Gastroesophageal sphincter (tissue), 3 donors: ENCODE measurements around the gene POMT1.

Experiments used
- POLR2AphosphoS5 ChIP-seq: sonication (generic); formaldehyde crosslinking; IDR thresholded peaks from one replicate; pipeline ENCODE4 v1.6.1; 2017; ENCODE audit warnings: antibody characterized with exemption
- TF ChIP-seq, protein P1 (sequence below), 4 experiments: fragments of 200-600 bp in 2 of 4; fragments of 450-650 bp in 2 of 4; sonication (generic) in 1 of 4; IDR thresholded peaks; one replicate each; pipeline ENCODE4 v1.5.1; 2017 to 2019; ENCODE audit warnings: antibody characterized with exemption in 4 of 4, mild to moderate bottlenecking in 2 of 4, moderate library complexity in 2 of 4

DNA sequence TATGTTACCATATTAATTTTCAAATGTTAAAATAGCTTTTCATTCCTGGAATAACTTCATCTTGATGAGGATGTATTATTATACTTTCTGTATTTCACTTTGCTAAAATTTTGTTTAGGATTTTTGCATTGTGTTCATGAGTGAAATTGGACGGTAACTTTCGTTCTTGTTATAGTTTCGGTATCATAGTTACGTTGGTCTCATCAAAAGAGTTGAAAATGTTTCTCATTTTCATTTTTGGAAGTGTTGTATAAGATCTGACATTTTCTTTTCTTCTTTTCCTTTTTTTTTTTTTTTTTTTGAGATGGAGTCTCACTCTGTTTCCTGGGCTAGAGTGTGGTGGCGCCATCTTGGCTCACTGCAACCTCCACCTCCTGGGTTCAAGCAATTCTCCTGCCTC lies 62.7 kb downstream of the POMT1 start:
- TF ChIP-seq, protein P1, sequence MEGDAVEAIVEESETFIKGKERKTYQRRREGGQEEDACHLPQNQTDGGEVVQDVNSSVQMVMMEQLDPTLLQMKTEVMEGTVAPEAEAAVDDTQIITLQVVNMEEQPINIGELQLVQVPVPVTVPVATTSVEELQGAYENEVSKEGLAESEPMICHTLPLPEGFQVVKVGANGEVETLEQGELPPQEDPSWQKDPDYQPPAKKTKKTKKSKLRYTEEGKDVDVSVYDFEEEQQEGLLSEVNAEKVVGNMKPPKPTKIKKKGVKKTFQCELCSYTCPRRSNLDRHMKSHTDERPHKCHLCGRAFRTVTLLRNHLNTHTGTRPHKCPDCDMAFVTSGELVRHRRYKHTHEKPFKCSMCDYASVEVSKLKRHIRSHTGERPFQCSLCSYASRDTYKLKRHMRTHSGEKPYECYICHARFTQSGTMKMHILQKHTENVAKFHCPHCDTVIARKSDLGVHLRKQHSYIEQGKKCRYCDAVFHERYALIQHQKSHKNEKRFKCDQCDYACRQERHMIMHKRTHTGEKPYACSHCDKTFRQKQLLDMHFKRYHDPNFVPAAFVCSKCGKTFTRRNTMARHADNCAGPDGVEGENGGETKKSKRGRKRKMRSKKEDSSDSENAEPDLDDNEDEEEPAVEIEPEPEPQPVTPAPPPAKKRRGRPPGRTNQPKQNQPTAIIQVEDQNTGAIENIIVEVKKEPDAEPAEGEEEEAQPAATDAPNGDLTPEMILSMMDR (IDR thresholded peaks at IDR 0.05): no peak
- no peak for TF ChIP-seq POLR2AphosphoS5
